Measurements from ENCODE around the gene DNAJC18. TPM values are rescaled to one million over a fixed set of nuclear protein-coding genes. Genes with fewer than 3 reads are reported as not detected.

The DNAJC18 gene
- total RNA-seq, 2 donors from 2014 or later, result 6.9 to 16.7 TPM

DNA sequence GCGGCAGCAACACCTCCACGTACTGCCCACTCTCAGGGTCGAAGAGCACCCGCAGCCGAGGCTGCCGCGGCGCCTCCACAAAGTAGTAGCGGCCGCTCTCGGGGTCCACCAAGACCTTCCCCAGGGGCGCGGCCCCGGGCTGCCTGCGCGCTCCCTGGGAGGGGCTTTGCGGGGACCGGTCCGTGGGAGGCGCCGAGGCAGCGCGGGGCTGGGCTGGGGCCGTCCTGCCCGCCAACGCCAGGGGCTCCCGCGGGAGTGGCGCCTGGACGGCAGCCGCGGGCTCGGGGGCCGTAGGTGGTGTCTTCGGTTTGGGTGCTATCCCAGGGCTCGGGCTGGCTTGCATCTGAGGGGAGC, 47.0 kb downstream of the DNAJC18 start:
- Histone ChIP-seq H3K27ac (no peak overlapping the region), H3K4me3 (peak overlapping the region; percentile 67), H3K27me3 (replicated peaks; ENCODE audit: insufficient read depth) (no peaks in the 10 kb centered on the region), H3K36me3 (no peaks in the 10 kb centered on the region), H3K4me1 (ENCODE audit: control insufficient read depth in 1 of 2, low read depth in 2 of 2) (peaks cover 9 to 43% of the 10 kb centered on the region in 2 donors), H3K9me3 (no peaks in the 10 kb centered on the region)
- ATAC-seq (ENCODE audit: insufficient number of reproducible peaks, low FRiP score, low read depth) (no peak), DNase-seq (ENCODE audit: low spot score) (no peak)
- TF ChIP-seq, protein P1, sequence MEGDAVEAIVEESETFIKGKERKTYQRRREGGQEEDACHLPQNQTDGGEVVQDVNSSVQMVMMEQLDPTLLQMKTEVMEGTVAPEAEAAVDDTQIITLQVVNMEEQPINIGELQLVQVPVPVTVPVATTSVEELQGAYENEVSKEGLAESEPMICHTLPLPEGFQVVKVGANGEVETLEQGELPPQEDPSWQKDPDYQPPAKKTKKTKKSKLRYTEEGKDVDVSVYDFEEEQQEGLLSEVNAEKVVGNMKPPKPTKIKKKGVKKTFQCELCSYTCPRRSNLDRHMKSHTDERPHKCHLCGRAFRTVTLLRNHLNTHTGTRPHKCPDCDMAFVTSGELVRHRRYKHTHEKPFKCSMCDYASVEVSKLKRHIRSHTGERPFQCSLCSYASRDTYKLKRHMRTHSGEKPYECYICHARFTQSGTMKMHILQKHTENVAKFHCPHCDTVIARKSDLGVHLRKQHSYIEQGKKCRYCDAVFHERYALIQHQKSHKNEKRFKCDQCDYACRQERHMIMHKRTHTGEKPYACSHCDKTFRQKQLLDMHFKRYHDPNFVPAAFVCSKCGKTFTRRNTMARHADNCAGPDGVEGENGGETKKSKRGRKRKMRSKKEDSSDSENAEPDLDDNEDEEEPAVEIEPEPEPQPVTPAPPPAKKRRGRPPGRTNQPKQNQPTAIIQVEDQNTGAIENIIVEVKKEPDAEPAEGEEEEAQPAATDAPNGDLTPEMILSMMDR (IDR thresholded peaks at IDR 0.05), result no peak

DNA sequence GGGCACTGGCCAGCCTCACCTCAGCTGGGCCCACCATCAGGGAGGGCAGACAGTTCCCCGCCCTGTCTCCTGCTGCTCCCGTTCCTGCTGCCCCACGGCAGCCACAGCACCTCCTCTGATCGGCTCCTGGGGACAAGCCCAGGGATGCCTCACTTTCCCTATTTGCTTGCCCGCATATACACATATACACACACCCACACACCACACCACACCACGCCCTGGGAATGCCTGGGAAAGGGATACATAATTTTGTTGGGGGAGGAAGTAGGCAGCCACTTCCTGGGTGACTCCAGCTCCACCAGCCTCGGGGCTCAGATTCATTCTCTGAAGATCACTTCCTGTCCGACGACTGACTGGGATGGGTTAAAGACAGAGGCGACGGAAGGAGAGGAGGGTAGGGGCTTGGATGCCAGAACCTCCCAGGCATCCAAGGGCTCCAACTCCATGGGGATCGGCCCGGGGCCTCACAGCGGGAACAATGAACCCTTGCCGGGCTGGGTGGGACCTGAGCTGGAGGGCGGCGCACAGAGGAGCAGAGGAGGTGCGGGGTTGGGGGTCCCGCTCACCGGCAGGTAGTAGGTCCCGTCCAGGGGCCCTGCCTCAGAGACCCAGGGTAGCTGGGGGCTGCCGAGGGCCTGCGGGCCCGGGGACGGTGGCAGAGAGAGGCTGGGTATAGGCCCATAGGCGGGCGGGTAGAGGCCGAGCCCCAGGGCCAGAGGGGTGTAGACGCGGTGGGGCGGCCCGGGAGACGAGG, 47.6 kb downstream of the DNAJC18 start:
- H3K27ac ChIP-seq, result no peak overlapping the region
- peaks cover 9 to 43% of the 10 kb centered on the region in 2 donors for H3K4me1 ChIP-seq (ENCODE audit: control insufficient read depth in 1 of 2, low read depth in 2 of 2)
- TF ChIP-seq, protein P1 (IDR thresholded peaks at IDR 0.05), result no peak
- H3K27me3 ChIP-seq (replicated peaks; ENCODE audit: insufficient read depth), result no peaks in the 10 kb centered on the region
- ATAC-seq (ENCODE audit: insufficient number of reproducible peaks, low FRiP score, low read depth) (no peak), DNase-seq (ENCODE audit: low spot score) (no peak)
- H3K9me3 ChIP-seq, result no peaks in the 10 kb centered on the region
- H3K4me3 ChIP-seq, result peak overlapping the region; percentile 67
- H3K36me3 ChIP-seq, result no peaks in the 10 kb centered on the region

DNA sequence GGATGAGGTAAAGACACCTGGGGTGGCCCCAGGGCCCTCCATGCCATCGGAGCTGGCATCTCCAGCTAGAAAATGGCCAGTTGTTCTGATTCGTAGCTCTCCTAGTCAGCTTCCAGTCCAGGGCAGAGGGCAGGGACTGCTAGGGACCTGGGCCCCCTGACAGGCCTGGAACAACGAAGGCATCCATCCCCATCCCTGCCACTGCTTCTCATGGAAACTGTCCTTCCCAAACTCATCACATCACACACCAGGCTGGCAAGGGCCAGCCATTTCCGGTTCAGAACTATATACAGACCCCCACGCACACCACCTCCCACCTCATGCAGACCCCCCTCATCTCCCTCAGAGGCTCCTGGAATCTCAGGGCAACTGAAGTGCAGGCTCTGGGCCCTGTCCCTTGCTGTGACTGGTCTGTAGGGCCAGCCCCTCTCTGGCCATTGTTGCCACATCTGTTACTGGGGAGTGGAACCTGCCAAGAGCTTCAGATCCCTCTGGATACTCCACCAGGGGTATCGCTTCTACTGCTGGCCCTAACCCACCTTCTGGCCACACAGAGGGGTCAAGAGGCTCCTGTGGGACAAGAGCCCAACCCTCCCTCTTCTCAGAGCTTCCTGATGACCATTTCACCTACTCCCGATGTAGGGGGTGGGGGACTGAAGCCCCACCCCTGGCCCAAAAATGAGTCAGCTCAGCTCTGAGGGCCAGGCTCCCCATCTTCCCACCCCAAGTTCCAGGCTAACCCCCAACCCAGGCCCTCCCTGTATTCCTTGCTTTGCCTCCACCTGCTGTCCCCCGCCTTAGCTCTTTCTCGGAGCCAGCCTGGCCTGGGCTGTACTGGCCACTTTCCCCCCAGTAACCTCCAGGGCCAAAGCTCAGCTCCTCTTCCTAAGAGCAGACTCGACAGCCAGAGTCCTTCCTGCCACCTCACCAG, 48.4 kb downstream of the DNAJC18 start:
- peaks cover 9 to 43% of the 10 kb centered on the region in 2 donors for H3K4me1 ChIP-seq (ENCODE audit: control insufficient read depth in 1 of 2, low read depth in 2 of 2)
- H3K36me3 ChIP-seq, result no peaks in the 10 kb centered on the region
- no peak overlapping the region for H3K4me3 ChIP-seq
- ATAC-seq (ENCODE audit: insufficient number of reproducible peaks, low FRiP score, low read depth) (no peak), DNase-seq (ENCODE audit: low spot score) (no peak)
- H3K9me3 ChIP-seq, result no peaks in the 10 kb centered on the region
- no peak overlapping the region for H3K27ac ChIP-seq
- H3K27me3 ChIP-seq (replicated peaks; ENCODE audit: insufficient read depth), result no peaks in the 10 kb centered on the region
- TF ChIP-seq, protein P1 (IDR thresholded peaks at IDR 0.05), result no peak

DNA sequence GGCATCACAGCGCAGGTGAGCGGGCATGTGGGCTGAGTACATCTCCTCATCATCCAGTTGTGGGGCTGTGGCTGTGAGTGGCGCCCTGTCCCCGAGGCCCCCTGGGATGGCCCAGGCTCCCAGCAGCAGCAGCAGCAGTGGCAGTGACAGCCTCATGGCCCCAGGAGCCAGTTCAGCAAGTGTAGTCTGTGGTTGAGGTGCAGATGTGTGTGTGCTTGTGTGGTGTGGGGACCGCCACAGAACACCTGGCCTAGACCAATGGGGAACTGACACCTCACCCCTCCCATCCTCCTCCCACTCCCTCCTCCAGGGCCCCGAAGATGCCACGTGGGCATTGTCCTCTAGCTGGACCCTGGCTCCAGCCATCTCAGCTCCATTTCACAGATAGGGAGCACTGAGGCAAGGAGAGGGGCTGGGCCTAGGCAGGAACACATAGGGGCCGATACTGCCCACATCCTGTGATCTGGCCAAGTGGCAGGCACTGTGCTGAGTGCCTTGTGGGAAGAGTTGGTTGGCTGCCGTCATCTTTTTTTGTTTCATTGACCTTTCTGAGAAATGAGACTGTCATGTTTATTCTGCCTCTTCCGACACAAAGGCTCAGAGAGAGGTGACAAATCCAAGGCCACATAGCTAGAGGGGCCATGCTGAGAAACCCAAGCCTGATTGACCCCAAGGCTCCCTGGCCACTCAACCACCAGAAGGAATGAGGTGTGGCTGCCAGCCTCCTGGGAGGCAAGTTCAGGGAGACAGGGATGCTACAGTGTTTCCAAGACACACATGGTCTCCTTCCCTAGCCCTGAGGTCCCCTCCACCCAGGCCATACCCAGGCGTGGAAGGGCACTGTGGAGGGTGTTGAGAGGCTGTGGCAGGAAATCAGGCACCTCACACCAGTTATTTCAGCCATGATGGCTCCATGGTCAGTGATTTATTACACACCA, 49.4 kb downstream of the DNAJC18 start, which contains the start of gene MZB1:
Gene MZB1 (minus strand): TSS at position 213 of the 938 bp plus-strand sequence. CDS start 57 bp downstream, at position 156.
- H3K27ac ChIP-seq, result no peak within 1 kb of the TSS
- H3K27me3 ChIP-seq (replicated peaks; ENCODE audit: insufficient read depth), result no peaks in the 10 kb centered on the region
- H3K4me3 ChIP-seq, result no peak within 1 kb of the TSS
- peaks cover 9 to 35% of the 10 kb centered on the region in 2 donors for H3K4me1 ChIP-seq (ENCODE audit: control insufficient read depth in 1 of 2, low read depth in 2 of 2)
- no peaks in the 10 kb centered on the region for H3K9me3 ChIP-seq
- no peak for ATAC-seq (ENCODE audit: insufficient number of reproducible peaks, low FRiP score, low read depth)
- H3K36me3 ChIP-seq, result no peaks in the 10 kb centered on the region
- TF ChIP-seq, protein P1 (IDR thresholded peaks at IDR 0.05), result no peak
- no peak for DNase-seq (ENCODE audit: low spot score)
